ENCODE measurements around the gene PLCB1. TPM values are rescaled to one million over a fixed set of nuclear protein-coding genes. Genes with fewer than 3 reads are reported as not detected.

PLCB1 gene
- total RNA-seq, 1 experiment from 2014 or later, result 4.4 TPM

DNA sequence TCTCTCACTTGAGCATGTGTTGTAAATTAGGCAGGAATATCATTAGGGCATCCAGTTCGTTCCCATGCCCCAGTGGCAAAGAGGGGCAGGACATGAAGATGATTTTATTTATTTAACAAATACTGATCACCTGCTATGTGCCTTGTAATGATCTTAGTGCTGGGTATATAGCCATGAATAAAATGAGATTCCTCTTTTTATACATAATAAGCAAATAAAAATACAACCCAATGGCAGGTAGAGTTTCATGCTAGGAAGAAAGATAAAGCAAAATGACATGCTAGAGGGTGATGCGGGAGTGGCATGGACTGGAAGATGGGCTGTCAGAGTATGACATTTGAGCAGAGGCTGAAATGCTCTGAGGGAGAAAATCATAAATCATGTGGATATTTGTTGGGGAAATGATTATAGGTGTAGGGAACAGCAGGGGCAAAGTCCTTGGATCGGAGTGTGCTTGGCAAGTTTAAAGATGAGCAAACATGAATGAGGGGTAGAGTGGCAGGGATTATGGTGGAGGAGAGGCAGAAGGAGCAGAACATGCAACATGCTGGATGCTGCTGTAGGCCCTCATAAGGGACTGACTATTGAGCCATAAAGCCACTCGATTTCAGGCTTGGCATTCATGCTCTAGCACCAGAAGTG is 342.1 kb downstream of the PLCB1 start:
- ATAC-seq, result no peak
- H3K79me2 ChIP-seq (ENCODE audit: low read length), result no peaks in the 10 kb centered on the region
- H3K9me3 ChIP-seq (ENCODE audit: low read length), result no peaks in the 10 kb centered on the region
- peaks cover 14% of the 10 kb centered on the region; the same call in 1 of the 2 replicates for H3K27me3 ChIP-seq (ENCODE audit: low read length)
- no peaks in the 10 kb centered on the region for H3F3A ChIP-seq (ENCODE audit: low read length, unreplicated experiment)
- no peak overlapping the region for H3K27ac ChIP-seq (ENCODE audit: low read length)
- H3K36me3 ChIP-seq (ENCODE audit: low read depth, low read length), result no peaks in the 10 kb centered on the region
- H3K4me1 ChIP-seq (ENCODE audit: insufficient read depth, low read length), result no peaks in the 10 kb centered on the region
- ChIA-PET CTCF (no interaction called here), POLR2A (ENCODE audit: unreplicated experiment) (no interaction called here)
- no peaks in the 10 kb centered on the region for H3K9me2 ChIP-seq (replicated peaks; ENCODE audit: low read length)
- DNase-seq, result no peak
- intact Hi-C loops (cut with micrococcal nuclease), result no loop called here
- no peak overlapping the region for H3K4me3 ChIP-seq (ENCODE audit: low read length)
- H3K4me2 ChIP-seq (ENCODE audit: low read length), result no peak overlapping the region
- no peaks in the 10 kb centered on the region for H4K20me1 ChIP-seq (ENCODE audit: low read length)
- no TSS peak for BruUV-seq (replicated peaks)
- no peak overlapping the region for H2AFZ ChIP-seq (ENCODE audit: low read length)
- no peak overlapping the region for H3K9ac ChIP-seq (ENCODE audit: low read length)
- TF ChIP-seq, protein P1, sequence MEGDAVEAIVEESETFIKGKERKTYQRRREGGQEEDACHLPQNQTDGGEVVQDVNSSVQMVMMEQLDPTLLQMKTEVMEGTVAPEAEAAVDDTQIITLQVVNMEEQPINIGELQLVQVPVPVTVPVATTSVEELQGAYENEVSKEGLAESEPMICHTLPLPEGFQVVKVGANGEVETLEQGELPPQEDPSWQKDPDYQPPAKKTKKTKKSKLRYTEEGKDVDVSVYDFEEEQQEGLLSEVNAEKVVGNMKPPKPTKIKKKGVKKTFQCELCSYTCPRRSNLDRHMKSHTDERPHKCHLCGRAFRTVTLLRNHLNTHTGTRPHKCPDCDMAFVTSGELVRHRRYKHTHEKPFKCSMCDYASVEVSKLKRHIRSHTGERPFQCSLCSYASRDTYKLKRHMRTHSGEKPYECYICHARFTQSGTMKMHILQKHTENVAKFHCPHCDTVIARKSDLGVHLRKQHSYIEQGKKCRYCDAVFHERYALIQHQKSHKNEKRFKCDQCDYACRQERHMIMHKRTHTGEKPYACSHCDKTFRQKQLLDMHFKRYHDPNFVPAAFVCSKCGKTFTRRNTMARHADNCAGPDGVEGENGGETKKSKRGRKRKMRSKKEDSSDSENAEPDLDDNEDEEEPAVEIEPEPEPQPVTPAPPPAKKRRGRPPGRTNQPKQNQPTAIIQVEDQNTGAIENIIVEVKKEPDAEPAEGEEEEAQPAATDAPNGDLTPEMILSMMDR (conservative IDR thresholded peaks at IDR 0.05; ENCODE audit: low read depth, low read length), result no peak
- TF ChIP-seq EZH2 (IDR thresholded peaks at IDR 0.05; ENCODE audit: low read length, unreplicated experiment), result no peak
- no peak for TF ChIP-seq EZH2phosphoT487 (IDR thresholded peaks at IDR 0.05; ENCODE audit: borderline replicate concordance, low read length)

DNA sequence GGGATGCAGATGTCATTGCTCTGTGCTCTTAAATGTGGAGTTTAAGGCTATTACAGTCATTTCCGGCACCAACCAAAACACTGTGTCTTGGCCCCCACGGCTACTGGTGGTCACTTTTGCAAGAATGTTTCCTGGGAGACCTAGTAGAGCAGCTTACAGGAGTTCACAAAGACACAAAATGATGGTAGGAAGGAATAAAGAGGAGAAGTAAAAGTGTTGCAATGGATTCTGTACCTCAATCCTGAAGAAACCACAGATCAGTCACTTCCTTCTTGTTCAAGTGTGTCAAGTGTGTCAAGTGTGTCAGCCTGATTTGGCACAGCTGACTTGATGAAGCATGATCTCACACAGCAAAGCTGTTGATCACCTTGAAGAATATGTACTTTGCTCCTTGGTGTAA is 344.0 kb downstream of the PLCB1 start:
- POLR2A ChIA-PET (ENCODE audit: unreplicated experiment), result no interaction called here
- CTCF ChIA-PET, result no interaction called here

DNA sequence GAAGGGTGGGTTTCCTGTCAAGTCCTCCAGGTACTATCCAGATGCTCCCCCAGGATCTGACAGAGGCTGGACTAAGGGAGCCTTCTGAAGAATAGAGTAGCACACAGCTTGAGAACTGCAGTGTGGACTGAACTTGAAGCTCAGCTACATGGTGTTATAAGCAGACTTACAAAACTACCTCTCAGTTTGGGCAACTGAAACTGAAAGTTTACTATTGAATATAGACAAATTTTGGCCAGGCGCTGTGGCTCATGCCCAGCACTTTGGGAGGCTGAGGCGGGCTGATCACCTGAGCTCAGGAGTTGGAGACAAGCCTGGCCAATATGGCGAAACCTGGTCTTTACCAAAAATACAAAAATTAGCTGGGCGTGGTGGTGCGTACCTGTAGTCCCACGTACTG is 348.5 kb downstream of the PLCB1 start:
- ATAC-seq (no peak), DNase-seq (no peak)
- Histone ChIP-seq H3K79me2 (ENCODE audit: low read length) (no peaks in the 10 kb centered on the region), H3F3A (ENCODE audit: low read length, unreplicated experiment) (no peaks in the 10 kb centered on the region), H3K4me1 (ENCODE audit: insufficient read depth, low read length) (no peaks in the 10 kb centered on the region), H3K9me3 (ENCODE audit: low read length) (no peaks in the 10 kb centered on the region), H3K4me3 (ENCODE audit: low read length) (no peak overlapping the region), H3K36me3 (ENCODE audit: low read depth, low read length) (no peaks in the 10 kb centered on the region), H3K4me2 (ENCODE audit: low read length) (no peak overlapping the region), H3K27ac (ENCODE audit: low read length) (no peak overlapping the region), H2AFZ (ENCODE audit: low read length) (no peak overlapping the region), H3K9me2 (replicated peaks; ENCODE audit: low read length) (no peaks in the 10 kb centered on the region), H4K20me1 (ENCODE audit: low read length) (no peaks in the 10 kb centered on the region), H3K27me3 (ENCODE audit: low read length) (peaks cover 28% of the 10 kb centered on the region; the same call in 1 of the 2 replicates), H3K9ac (ENCODE audit: low read length) (no peak overlapping the region)
- TF ChIP-seq EZH2phosphoT487 (IDR thresholded peaks at IDR 0.05; ENCODE audit: borderline replicate concordance, low read length) (no peak), EZH2 (IDR thresholded peaks at IDR 0.05; ENCODE audit: low read length, unreplicated experiment) (no peak)
- TF ChIP-seq, protein P1 (conservative IDR thresholded peaks at IDR 0.05; ENCODE audit: low read depth, low read length), result no peak
- CTCF ChIA-PET, result no interaction called here
- intact Hi-C loops (cut with micrococcal nuclease), result no loop called here
- POLR2A ChIA-PET (ENCODE audit: unreplicated experiment), result no interaction called here
- BruUV-seq (replicated peaks), result no TSS peak

More for the DNA sequence above, 344.0 kb downstream of the PLCB1 start:
- H2AFZ ChIP-seq (ENCODE audit: low read length), result no peak overlapping the region
- H3K9me2 ChIP-seq (replicated peaks; ENCODE audit: low read length), result no peaks in the 10 kb centered on the region
- BruUV-seq (replicated peaks), result no TSS peak
- no peaks in the 10 kb centered on the region for H3K4me1 ChIP-seq (ENCODE audit: insufficient read depth, low read length)
- intact Hi-C loops (cut with micrococcal nuclease), result no loop called here
- peaks cover 26% of the 10 kb centered on the region; the same call in 1 of the 2 replicates for H3K27me3 ChIP-seq (ENCODE audit: low read length)
- no peaks in the 10 kb centered on the region for H3K36me3 ChIP-seq (ENCODE audit: low read depth, low read length)
- H3K27ac ChIP-seq (ENCODE audit: low read length), result no peak overlapping the region
- H3K79me2 ChIP-seq (ENCODE audit: low read length), result no peaks in the 10 kb centered on the region
- H3K4me3 ChIP-seq (ENCODE audit: low read length), result no peak overlapping the region
- H4K20me1 ChIP-seq (ENCODE audit: low read length), result no peaks in the 10 kb centered on the region
- ATAC-seq (no peak), DNase-seq (no peak)
- no peak overlapping the region for H3K9ac ChIP-seq (ENCODE audit: low read length)
- no peaks in the 10 kb centered on the region for H3F3A ChIP-seq (ENCODE audit: low read length, unreplicated experiment)
- TF ChIP-seq, protein P1 (conservative IDR thresholded peaks at IDR 0.05; ENCODE audit: low read depth, low read length), result no peak
- TF ChIP-seq EZH2phosphoT487 (IDR thresholded peaks at IDR 0.05; ENCODE audit: borderline replicate concordance, low read length) (no peak), EZH2 (IDR thresholded peaks at IDR 0.05; ENCODE audit: low read length, unreplicated experiment) (no peak)
- no peak overlapping the region for H3K4me2 ChIP-seq (ENCODE audit: low read length)
- H3K9me3 ChIP-seq (ENCODE audit: low read length), result no peaks in the 10 kb centered on the region

Measured in PC-3 (cell line).